NCI-H1048 (cell line): ENCODE data around the gene TRPV4.

ENCODE experiments used
- DNase-seq: peaks from one replicate; lab custom pipeline; 2025; lab: John Stamatoyannopoulos, UW

The TRPV4 gene

DNA sequence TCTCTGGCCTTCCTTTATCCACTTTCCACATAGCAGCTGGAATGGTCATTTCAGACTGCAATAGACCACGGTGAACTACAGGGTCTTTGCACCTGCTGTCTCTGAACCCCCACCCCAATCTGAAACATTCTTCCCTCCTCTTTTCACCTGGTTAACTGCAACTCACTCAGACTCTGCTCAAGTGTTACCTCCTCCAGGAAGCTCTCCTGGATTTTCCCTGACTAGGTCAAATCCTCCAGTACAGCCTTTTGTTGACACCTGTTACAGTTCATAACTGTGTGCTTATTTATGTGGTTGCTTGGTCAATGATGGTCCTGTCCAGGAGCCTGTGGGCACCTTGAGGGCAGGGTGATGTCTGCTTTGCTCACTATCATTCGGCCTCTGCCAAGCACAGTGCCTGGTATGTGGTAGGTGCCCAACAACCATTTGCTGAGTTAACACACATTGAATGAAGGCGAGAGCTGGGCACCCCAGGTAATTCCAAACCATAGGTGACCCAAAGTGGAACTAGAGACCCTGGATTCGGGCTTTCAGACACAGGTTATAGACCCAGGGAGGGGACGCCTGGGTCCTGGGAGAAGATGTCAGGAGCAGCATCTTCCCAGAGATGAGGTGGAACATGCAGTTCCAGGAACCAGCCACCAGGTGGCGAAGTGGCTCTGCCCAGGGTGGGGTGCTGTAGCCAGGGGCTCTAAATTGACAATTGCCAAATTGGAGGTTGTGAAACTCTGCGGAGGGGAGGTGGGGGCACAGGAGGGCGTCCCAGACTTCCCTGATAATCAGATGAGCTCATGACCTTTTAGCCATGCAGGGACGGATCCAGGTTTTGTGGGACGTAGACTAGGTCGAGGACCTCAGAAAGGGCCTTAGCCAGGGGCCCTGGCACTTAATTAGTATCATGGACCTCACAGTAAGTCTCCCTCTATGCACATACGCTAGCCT, 28.1 kb downstream of the TRPV4 start:
- DNase-seq = no peak

DNA sequence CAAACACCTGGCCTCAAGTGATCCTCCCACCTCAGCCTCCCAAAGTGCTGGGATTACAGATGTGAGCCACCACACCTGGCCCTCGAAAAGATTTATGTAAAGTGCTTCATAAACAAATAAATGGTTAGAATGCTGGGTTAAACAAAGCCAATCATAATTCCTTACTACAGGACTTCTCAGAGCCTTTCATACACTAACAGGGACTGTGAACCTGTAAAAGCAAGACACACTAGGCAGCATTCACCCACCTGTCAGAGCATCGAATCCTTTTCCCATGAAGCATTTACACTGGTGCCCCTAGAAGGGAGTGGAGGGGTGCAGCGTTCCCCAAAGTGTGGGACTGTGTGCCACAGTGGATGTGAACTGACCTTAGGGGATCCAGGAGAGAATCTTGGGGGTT, 29.5 kb downstream of the TRPV4 start:
- DNase-seq = no peak

DNA sequence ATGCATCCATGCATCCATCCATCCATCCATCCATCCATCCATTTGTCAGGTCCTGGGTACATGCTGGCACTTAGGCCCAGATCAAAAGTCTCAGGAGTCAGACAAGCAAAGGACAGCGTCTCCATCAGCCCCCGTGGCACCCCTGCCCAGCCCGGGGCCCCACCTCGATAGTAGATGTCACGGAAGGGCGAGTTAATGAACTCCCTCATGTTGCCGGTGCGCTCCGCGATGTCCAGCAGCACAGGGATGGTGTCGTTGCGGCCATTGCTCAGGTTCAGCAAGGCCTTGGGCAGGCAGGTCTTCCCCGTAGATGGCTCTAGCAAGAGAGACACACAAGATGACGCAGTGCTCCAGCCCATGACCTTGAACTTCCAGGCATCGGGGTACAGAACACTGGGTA, 30.4 kb downstream of the TRPV4 start:
- no peak for DNase-seq

DNA sequence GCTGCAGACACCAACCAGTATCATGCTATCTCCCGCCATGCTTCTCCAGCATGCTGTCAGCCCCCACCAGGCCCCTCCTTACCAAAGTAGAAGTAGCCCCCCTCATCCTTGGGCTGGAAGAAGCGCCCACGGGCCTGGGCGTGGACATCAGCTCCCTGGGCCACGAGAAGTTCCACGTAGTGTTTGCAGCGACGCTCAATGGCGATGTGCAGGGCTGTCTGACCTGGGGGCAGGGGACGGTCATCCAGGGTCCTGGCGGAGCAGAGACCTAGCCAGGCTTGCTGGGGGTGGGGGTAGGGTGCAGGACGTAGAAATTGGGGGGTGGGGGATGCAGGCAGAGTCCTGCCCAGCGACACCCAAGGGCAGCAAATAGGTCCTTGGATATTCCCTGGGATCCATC, 32.7 kb downstream of the TRPV4 start:
- no peak for DNase-seq

DNA sequence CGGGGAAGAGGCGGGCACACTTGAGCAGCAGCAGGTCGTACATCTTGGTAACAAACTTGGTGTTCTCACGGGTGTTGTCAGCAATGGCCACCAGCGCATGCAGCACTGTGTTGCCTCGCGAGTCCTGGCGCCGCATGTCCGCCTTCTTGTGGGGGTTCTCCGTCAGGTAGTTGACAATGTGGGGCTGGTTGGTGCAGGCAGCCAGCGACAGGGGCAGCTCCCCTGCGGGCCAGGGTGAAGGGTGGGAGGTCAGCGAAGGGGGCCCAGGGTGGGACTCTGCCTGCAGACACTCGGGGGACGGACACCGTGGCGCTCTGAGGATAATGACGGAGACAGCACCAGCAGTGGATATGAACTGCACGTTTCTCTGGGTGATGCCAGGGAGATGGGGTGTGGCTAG, 34.5 kb downstream of the TRPV4 start:
- no peak for DNase-seq

DNA sequence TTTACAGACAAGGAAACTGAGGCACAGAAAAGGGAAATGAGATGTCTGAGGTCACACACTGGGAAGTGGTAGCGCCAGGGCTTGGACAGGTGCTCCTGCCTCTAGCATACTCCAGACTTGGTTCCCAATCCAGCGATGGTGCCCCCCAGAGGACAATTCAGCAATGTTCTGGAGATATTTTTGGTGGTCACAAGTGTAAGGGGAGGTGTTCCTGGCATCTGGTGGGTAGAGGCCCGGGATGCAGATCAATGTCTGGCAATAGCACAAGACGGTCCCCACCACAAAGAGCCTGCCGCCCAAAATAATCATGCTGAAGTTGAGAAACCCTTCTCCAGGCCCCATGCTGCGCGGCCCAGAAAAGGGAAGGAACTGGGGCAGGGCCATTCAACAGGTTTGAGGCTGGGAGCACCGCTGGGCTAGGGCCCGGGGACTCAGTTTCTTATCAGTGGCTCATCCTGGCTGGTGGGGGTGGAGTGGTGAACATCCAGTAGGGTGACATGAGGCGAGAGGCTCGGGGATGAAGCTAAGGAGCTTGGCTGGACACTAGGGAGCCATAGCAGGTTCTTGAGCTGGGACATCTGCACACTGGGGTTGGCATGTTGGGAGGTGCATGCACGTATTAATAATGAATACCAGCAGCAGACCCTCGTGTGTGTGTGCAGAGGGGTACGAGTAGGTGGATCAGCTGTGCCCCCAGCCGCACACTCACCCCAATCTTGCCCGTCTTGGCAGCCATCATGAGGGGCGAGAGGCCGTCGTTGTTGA, 35.1 kb downstream of the TRPV4 start:
- no peak for DNase-seq

- no peak for DNase-seq
Measured at GRCh38 chr12:109796057-109796456, 37.1 kb downstream of the TRPV4 start.

DNA sequence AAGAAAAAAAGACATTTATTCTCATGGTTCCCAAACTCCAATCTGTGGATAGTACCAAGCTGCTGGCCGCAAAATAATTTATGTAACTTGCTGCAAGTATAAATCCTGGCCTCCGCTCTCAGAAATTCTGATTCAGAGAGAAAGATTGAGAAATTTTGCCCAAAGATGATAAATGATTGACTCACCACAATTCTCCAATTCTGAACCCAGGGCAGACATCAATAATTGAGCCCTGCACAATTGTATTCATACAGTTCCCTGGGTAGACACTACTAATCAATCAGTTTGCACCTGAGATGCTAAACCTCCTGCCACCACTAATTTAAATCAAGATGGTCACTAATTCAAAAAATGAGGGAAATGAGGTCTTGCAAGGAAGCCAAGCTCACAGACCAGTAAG, 38.2 kb downstream of the TRPV4 start:
- no peak for DNase-seq

- no peak for DNase-seq
Measured at GRCh38 chr12:109793826-109794501, 39.2 kb downstream of the TRPV4 start.

DNA sequence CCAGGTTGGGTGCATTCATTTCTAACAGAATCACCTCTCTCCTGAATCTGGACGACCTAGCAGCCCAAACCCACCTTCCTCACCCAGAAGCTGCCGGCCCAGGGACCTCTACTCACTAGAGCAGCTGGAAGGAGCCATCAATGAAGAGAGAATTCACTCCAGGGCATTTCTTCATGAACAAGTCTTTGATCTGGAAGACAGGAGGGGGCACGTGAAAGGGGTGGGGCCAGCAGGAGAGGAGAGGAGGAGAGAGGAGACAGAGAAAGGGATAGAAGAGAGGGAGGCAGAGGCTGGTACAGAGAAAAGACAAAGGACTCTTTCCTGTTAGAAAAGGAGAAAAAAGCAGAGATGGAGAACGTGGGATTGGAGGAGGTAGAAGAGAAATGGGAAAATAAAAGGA, 39.8 kb downstream of the TRPV4 start:
- DNase-seq = no peak

GRCh38 chr12:109792992-109793391, 40.2 kb downstream of the TRPV4 start:
- DNase-seq = no peak

DNA sequence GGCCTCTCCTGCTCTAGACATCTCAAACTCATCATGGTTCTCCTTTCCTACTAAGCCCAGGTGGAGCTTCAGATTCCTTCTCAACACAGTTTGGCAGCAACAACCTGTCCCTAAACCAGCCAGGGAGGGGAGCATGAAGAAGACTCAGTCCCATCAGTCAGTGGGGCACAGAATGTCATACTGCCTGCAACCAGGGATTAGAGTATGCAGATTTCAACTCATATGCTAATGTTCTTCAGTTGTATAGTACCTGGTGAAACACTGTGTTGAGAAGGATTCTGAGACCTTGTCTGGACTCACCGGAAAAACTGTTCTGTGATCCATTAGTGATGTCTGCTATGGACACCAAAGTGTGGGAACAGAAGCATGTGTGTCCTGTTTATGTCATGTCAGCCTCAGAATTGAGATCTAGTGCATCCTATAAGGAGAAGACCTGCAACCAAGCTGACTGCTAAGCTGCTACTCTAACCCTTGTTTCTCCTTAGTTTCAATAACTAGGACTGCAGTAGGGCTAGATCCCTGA, 43.6 kb downstream of the TRPV4 start:
- DNase-seq = no peak

DNA sequence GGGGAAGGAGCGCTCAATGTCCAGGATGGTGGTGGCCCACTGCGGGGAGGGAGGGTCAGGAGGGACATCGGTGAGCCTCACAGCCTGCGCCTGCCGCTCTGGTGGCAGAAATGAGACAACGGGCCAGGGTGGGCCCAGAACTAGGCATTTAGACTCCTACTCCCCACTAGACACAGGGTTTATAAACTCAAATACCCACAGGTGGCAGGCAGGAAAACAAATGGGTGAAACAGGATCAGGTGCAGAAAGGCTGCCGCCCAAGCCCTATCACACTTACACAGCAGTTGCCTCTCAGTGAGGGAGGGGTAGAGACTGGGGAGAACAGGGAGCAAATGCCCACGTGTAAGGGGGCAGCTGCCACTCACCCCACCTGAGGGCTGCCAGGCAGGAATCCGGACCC, 46.4 kb downstream of the TRPV4 start:
- DNase-seq = no peak

GRCh38 chr12:109785854-109786253, 47.3 kb downstream of the TRPV4 start:
- DNase-seq = no peak

DNA sequence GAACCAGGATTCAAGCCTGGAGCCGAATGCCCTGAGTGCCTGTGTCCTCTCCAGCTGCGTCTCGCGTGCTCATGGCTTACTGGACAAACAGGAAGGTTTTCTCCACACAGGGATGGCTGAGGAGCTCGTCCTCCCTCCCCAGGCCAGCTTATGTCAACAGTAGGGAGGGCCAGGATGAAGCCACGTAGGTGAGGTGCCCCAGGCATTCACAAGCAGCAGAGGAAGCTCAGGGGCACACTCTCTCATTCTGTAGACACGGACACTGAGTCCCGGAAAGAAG, 49.3 kb downstream of the TRPV4 start:
- DNase-seq = no peak

DNA sequence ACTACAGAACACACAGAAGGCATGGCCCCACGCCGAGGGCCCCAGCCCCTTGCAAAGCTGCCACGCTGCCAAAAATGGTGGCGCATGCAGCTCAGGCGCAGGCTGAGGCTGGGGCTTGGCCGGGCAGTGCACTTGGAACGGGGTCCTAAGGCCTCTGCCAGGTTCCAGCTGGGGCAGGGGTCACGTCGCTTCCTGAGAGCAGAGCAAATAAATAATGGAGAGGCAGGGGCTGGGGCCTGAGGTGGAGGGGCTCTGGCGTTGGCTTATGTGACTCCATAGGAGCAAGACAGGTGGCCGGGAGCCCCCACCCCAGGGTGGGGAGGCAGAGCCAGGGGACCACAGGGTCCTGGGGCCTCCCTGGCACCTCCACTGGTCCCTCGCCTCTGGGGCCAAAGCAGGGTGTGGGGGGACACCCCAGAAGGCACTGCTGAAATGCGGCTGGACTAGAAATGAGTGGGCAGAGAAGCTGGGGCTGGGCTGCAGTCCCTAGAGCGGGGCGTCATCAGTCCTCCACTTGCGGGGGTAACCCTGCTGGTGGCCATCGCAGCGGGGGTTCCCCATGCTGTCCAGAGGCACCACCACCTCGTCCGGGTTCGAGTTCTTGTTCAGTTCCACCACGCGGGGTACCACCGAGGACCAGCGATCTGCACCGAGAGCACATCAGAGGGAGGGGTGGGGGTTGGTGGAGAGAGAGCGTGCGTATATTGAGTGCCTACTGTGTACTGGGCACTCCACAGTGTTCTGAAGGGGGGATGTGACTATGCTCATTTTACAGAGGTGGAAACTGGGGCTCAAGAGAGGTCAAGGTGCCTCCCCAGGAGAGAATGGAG, 49.8 kb downstream of the TRPV4 start:
- no peak for DNase-seq

DNA sequence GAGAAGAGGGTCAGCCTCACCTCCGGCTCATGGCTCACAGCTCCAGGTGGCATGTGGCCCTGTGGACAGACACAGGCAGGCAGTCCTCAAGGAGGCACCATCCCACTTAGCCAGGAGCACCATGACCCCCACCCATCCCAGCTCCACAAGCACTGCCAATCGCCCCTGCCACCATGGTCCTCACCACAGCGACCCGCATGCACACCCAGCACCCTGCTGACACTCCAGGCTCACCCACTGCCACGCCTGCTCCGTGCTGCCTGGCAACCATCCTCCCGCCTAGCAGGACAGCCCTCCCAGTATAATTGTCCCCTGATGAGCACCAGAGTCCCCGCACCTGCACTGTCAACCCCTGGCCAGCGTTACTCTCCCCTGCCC, 50.9 kb downstream of the TRPV4 start:
- DNase-seq = no peak

DNA sequence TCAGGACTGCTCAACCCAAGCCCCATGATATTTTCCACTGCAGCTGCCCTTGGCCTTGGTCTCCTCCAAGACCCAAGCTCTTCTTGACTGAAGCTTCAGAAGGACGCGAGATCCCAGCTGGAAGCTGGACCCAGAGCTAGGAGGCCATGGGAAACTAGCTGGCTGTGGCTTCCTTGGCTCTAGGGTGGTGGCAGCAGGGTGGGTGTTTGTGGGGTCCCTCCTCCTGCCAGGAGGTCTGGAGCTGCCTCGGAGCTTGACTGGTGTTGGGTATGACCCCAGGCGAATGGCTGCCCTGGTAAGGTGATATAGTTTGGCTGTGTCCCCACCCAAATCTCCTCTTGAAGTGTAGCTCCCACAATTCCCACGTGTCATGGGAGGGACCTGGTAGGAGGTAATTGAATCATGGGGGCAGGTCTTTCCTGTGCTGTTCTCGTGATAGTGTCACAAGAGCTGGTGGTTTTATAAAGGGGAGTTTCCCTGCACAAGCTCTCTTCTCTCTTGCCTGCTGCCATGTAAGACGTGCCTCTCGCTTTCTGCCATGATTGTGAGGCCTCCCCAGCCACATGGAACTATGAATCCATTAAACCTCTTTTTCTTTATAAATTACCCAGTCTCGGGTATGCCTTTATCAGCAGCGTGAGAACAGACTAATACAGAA, 51.4 kb downstream of the TRPV4 start:
- DNase-seq = no peak

GRCh38 chr12:109779382-109779781, 53.8 kb downstream of the TRPV4 start:
- no peak for DNase-seq

- no peak for DNase-seq
Measured at GRCh38 chr12:109778684-109779083, 54.5 kb downstream of the TRPV4 start.

DNA sequence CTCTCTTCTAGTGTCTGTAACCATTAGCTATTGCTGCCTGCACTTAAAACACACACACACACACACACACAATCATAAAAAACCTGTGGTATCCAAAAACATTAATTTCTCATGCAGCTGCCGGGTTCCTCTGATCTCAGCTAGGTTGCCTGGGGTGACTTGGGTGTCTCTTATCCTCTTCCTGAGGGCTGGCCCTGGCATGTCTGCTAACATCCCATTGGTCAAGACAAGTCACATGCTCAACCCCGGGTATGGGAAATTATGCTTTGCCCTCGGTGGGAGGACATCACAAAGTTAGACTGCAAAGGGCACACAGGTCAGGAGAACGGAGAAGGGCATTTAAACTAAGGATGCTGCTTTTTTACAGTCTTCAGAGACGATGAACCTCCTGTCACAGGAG, 55.7 kb downstream of the TRPV4 start:
- no peak for DNase-seq
